Measurements from ENCODE around the gene RFTN1. TPM values are rescaled to one million over a fixed set of nuclear protein-coding genes. Genes with fewer than 3 reads are reported as not detected.

Gene RFTN1
- total and polyA plus RNA-seq, 8 donors, result 1.9 to 14.0 (median 2.9) TPM

- intact Hi-C loops (cut with DNase I), result no loop called here
- Histone ChIP-seq H3K4me1 (no peaks in the 10 kb centered on the region), H3K9me3 (no peaks in the 10 kb centered on the region), H3K4me3 (no peak overlapping the region), H3K36me3 (no peaks in the 10 kb centered on the region), H3K27me3 (no peaks in the 10 kb centered on the region), H3K27ac (no peak overlapping the region)
- no peak for TF ChIP-seq CTCF (IDR thresholded peaks at IDR 0.05)
- no peak for ATAC-seq
- no peak for DNase-seq
- 92% methylated on average over 7 of the region's 7 CpGs for WGBS, 2 donors
- no peak for FAIRE-seq
Measured at GRCh38 chr3:16346413-16347081, 167.0 kb downstream of the RFTN1 start.

- Histone ChIP-seq H3K36me3 (no peaks in the 10 kb centered on the region), H3K9me3 (no peaks in the 10 kb centered on the region), H3K27ac (no peak overlapping the region), H3K4me1 (no peaks in the 10 kb centered on the region), H3K4me3 (no peak overlapping the region), H3K27me3 (no peaks in the 10 kb centered on the region)
- 93 to 94% methylated on average over 1 of the region's 1 CpG for WGBS, 2 donors
- no peak for ATAC-seq
- DNase-seq, result no peak
- FAIRE-seq, result no peak
- TF ChIP-seq CTCF (IDR thresholded peaks at IDR 0.05), result no peak
- intact Hi-C loops (cut with DNase I), result no loop called here
Measured at GRCh38 chr3:16343101-16343500, 170.4 kb downstream of the RFTN1 start.

- ATAC-seq (peak in 3 of 4 donors; percentile 25 to 78 (median 57)), DNase-seq (no peak), FAIRE-seq (no peak)
- no peaks in the 10 kb centered on the region for H3K9me3 ChIP-seq
- H3K36me3 ChIP-seq, result no peaks in the 10 kb centered on the region
- H3K4me1 ChIP-seq, result no peaks in the 10 kb centered on the region
- TF ChIP-seq CTCF (IDR thresholded peaks at IDR 0.05), result no peak
- H3K4me3 ChIP-seq, result no peak overlapping the region
- intact Hi-C loops (cut with DNase I), result no loop called here
- 82 to 86% methylated on average over 1 of the region's 1 CpG for WGBS, 2 donors
- H3K27ac ChIP-seq, result no peak overlapping the region
- no peaks in the 10 kb centered on the region for H3K27me3 ChIP-seq
Measured at GRCh38 chr3:16338999-16339398, 174.5 kb downstream of the RFTN1 start.

- Histone ChIP-seq H3K36me3 (no peaks in the 10 kb centered on the region), H3K4me1 (no peaks in the 10 kb centered on the region), H3K27ac (no peak overlapping the region), H3K4me3 (no peak overlapping the region), H3K9me3 (no peaks in the 10 kb centered on the region), H3K27me3 (no peaks in the 10 kb centered on the region)
- intact Hi-C loops (cut with DNase I), result no loop called here
- FAIRE-seq, result no peak
- 91 to 94% methylated on average over 15 of the region's 15 CpGs for WGBS, 2 donors
- peak in 3 of 4 donors; percentile 15 to 68 (median 51) for ATAC-seq
- TF ChIP-seq CTCF (IDR thresholded peaks at IDR 0.05), result no peak
- DNase-seq, result no peak
Measured at GRCh38 chr3:16337856-16338540, 175.5 kb downstream of the RFTN1 start.

GRCh38 chr3:16336825-16337224 lies 176.7 kb downstream of the RFTN1 start:
- intact Hi-C loops (cut with DNase I), result no loop called here
- no peaks in the 10 kb centered on the region for H3K27me3 ChIP-seq
- H3K27ac ChIP-seq, result no peak overlapping the region
- FAIRE-seq (no peak), ATAC-seq (no peak), DNase-seq (no peak)
- H3K9me3 ChIP-seq, result no peaks in the 10 kb centered on the region
- no peak overlapping the region for H3K4me3 ChIP-seq
- no peak for TF ChIP-seq CTCF (IDR thresholded peaks at IDR 0.05)
- H3K36me3 ChIP-seq, result no peaks in the 10 kb centered on the region
- H3K4me1 ChIP-seq, result no peaks in the 10 kb centered on the region
- 95 to 96% methylated on average over 6 of the region's 6 CpGs for WGBS, 2 donors

All from pancreas (tissue), 10 donors.